ENCODE measurements around the gene OCEL1. TPM values are rescaled to one million over a fixed set of nuclear protein-coding genes. Genes with fewer than 3 reads are reported as not detected.
"Not testable (repeated sequence)": the region's sequence is repeated elsewhere in the genome, so short reads cannot be mapped to it uniquely, and the experiment has no call there.

The OCEL1 gene
- total and polyA plus RNA-seq, 2 of the 13 experiments (the other 11 are each of a cell fraction or from before 2014, with no cell fraction given), result 10.6 to 17.2 TPM

- TF ChIP-seq HNRNPK (IDR thresholded peaks at IDR 0.05; ENCODE audit: low read depth, low read length, poor library complexity, severe bottlenecking) (no peak), CHD2 (IDR thresholded peaks at IDR 0.05; ENCODE audit: low read depth, low read length) (no peak), ZFP91 (CRISPR knock-in tag; IDR thresholded peaks at IDR 0.05; ENCODE audit: borderline replicate concordance) (no peak), ZNF34 (CRISPR knock-in tag; IDR thresholded peaks at IDR 0.05; ENCODE audit: borderline replicate concordance) (no peak), CBX5 (CRISPR knock-in tag; IDR thresholded peaks at IDR 0.05; ENCODE audit: borderline replicate concordance) (no peak)
Measured at GRCh38 chr19:17185590-17185989, 40.4 kb upstream of the OCEL1 start (continued).

- WGBS (ENCODE audit: low lambda C conversion rate), result 87% methylated on average over 4 of the region's 6 CpGs
- H3K36me3 ChIP-seq (replicated peaks in 1 of 2; ENCODE audit: control insufficient read depth in 1 of 2, insufficient read depth in 2 of 2, low read length in 2 of 2), result peaks cover 25 to 27% of the 10 kb centered on the region in 2 experiments; a peak in 4 of 5 replicates
- H3K9ac ChIP-seq (ENCODE audit: insufficient read depth, low read depth, low read length); DNase-seq (ENCODE audit: low spot score); ATAC-seq; H2AFZ ChIP-seq (ENCODE audit: low read length); H3K27me3 ChIP-seq (ENCODE audit: control insufficient read depth in 1 of 2, insufficient read depth in 2 of 2, low read length in 2 of 2); H3K27ac ChIP-seq (ENCODE audit: extremely low read length, insufficient read depth, low read length); H3K9me3 ChIP-seq (ENCODE audit: low read length); POLR2A ChIA-PET; FAIRE-seq; H3K79me2 ChIP-seq (ENCODE audit: insufficient read depth, low read length); intact Hi-C loops (cut with micrococcal nuclease; ENCODE audit: unreplicated experiment); in situ Hi-C loops (cut with HindIII; ENCODE audit: extremely low pct_ligation_motif_present, low pct_unique_long_range_greater_than_20kb); BruUV-seq (replicated peaks); H3K4me2 ChIP-seq (ENCODE audit: low read depth, low read length); H4K20me1 ChIP-seq (ENCODE audit: insufficient read depth, low read length); H3K4me3 ChIP-seq (replicated peaks in 1 of 3; ENCODE audit: insufficient read depth in 1 of 3, low read depth in 2 of 3, low read length in 3 of 3); H3K4me1 ChIP-seq (ENCODE audit: insufficient read depth, low read length); CTCF ChIA-PET (ENCODE audit: low intra/inter-chr PET ratio, low total read pairs): not testable (repeated sequence)
Measured at GRCh38 chr19:17191736-17192135, 34.3 kb upstream of the OCEL1 start.

GRCh38 chr19:17192751-17193150 is 33.3 kb upstream of the OCEL1 start:
- intact Hi-C loops (cut with micrococcal nuclease; ENCODE audit: unreplicated experiment), result no loop called here
- FAIRE-seq (no peak), ATAC-seq (no peak), DNase-seq (ENCODE audit: low spot score) (no peak)
- BruUV-seq (replicated peaks), result no TSS peak
- Histone ChIP-seq H3K79me2 (ENCODE audit: insufficient read depth, low read length) (no peaks in the 10 kb centered on the region), H3K36me3 (replicated peaks in 1 of 2; ENCODE audit: control insufficient read depth in 1 of 2, insufficient read depth in 2 of 2, low read length in 2 of 2) (peaks cover 23 to 27% of the 10 kb centered on the region in 2 experiments; a peak in 4 of 5 replicates), H2AFZ (ENCODE audit: low read length) (no peak overlapping the region), H4K20me1 (ENCODE audit: insufficient read depth, low read length) (no peaks in the 10 kb centered on the region), H3K4me2 (ENCODE audit: low read depth, low read length) (no peak overlapping the region), H3K27me3 (ENCODE audit: control insufficient read depth in 1 of 2, insufficient read depth in 2 of 2, low read length in 2 of 2) (no peaks in the 10 kb centered on the region), H3K9me3 (ENCODE audit: low read length) (no peaks in the 10 kb centered on the region), H3K4me3 (replicated peaks in 1 of 3; ENCODE audit: insufficient read depth in 1 of 3, low read depth in 2 of 3, low read length in 3 of 3) (no peak overlapping the region), H3K27ac (ENCODE audit: extremely low read length, insufficient read depth, low read length) (no peak overlapping the region), H3K9ac (ENCODE audit: insufficient read depth, low read depth, low read length) (no peak overlapping the region), H3K4me1 (ENCODE audit: insufficient read depth, low read length) (no peaks in the 10 kb centered on the region)
- ChIA-PET POLR2A (no interaction called here), CTCF (ENCODE audit: low intra/inter-chr PET ratio, low total read pairs) (no interaction called here)
- 99% methylated on average over 14 of the region's 26 CpGs for WGBS (ENCODE audit: low lambda C conversion rate)
- in situ Hi-C loops (cut with HindIII; ENCODE audit: extremely low pct_ligation_motif_present, low pct_unique_long_range_greater_than_20kb), result no loop called here
- TF ChIP-seq ZNF512B (CRISPR knock-in tag; IDR thresholded peaks at IDR 0.05; ENCODE audit: borderline replicate concordance), result no peak
- no peak for TF ChIP-seq ATRX (CRISPR knock-in tag; IDR thresholded peaks at IDR 0.05; ENCODE audit: borderline replicate concordance)
- TF ChIP-seq ZNF777 (CRISPR knock-in tag; IDR thresholded peaks at IDR 0.05), result no peak
- TF ChIP-seq GMEB1 (CRISPR knock-in tag; IDR thresholded peaks at IDR 0.05; ENCODE audit: borderline replicate concordance), result no peak

All from HepG2 (cell line).